ENCODE measurements around the gene UGT3A2. TPM values are rescaled to one million over a fixed set of nuclear protein-coding genes. Genes with fewer than 3 reads are reported as not detected.
A peak's percentile ranks its signal among the peaks of the same experiment; 100 is the strongest.

UGT3A2 gene
- total and polyA plus RNA-seq, 2 of the 4 experiments (the other 2 are of a cell fraction), result not detected

DNA sequence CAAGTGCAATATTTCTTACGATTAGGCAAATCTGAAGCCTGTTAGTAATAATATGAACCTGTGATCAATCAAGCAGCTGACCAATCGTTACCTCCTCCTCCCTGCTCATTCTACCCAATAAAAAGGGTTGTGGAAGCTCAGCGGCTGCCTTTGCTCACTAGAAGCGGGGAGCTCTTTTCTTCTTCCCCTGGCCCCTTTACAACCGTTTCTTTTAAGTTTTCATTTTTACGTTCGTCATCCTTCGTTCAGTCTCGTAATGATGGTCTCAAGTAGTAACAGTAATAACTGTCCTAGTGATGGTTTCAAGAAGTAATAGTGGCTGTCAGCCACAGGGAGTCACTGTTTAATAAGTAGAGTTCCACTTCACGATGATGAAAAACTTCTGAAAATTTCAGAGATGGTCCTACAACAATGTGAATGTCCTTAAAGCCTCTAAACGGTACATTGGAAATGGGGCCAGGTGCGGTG lies 6.2 kb downstream of the UGT3A2 start:
- H2BK15ac ChIP-seq (ENCODE audit: low read depth, low read length), result no peak overlapping the region
- ChIA-PET CTCF (no interaction called here), POLR2A (ENCODE audit: unreplicated experiment) (no interaction called here)
- peaks cover 2% of the 10 kb centered on the region for H3K27me3 ChIP-seq (ENCODE audit: control insufficient read depth, insufficient read depth, low read length)
- no peaks in the 10 kb centered on the region for H3K36me3 ChIP-seq (ENCODE audit: control insufficient read depth, insufficient read depth, low read length)
- no peaks in the 10 kb centered on the region for H3K79me1 ChIP-seq (ENCODE audit: low read depth in 1 of 2, low read length in 2 of 2)
- H3K18ac ChIP-seq (ENCODE audit: low read depth, low read length), result no peak overlapping the region
- H3K4me3 ChIP-seq (ENCODE audit: insufficient read depth, low read depth, low read length), result no peak overlapping the region
- no peak overlapping the region for H3K27ac ChIP-seq (ENCODE audit: insufficient read depth, low read length)
- H3K23ac ChIP-seq (ENCODE audit: low read depth, low read length), result no peak overlapping the region
- dilution Hi-C loops (cut with HindIII; ENCODE audit: low sequenced_read_pairs, unreplicated experiment), result no loop called here
- H3K9me1 ChIP-seq (ENCODE audit: insufficient read depth, low read length), result no peaks in the 10 kb centered on the region
- H2AK9ac ChIP-seq (replicated peaks; ENCODE audit: low read depth, low read length, poor library complexity), result no peak overlapping the region
- no peak overlapping the region for H3K4ac ChIP-seq (ENCODE audit: low read depth, low read length)
- no peaks in the 10 kb centered on the region for H3K9me3 ChIP-seq (ENCODE audit: control insufficient read depth, insufficient read depth, low read length)
- no peak for DNase-seq
- in situ Hi-C loops (cut with MboI; ENCODE audit: low sequenced_read_pairs), result no loop called here
- no peak overlapping the region for H2BK5ac ChIP-seq (ENCODE audit: low read depth, low read length, poor library complexity, severe bottlenecking)
- no TSS peak for BruUV-seq (replicated peaks)
- H4K91ac ChIP-seq (ENCODE audit: insufficient read depth, low read depth, low read length), result no peak overlapping the region
- H3K9ac ChIP-seq (ENCODE audit: low read depth, low read length), result no peak overlapping the region
- H3K14ac ChIP-seq (replicated peaks; ENCODE audit: low read depth, low read length), result no peak overlapping the region
- H2BK120ac ChIP-seq (ENCODE audit: low read depth, low read length), result no peak overlapping the region
- H4K5ac ChIP-seq (ENCODE audit: low read depth, low read length), result no peak overlapping the region
- H3K4me1 ChIP-seq (ENCODE audit: control insufficient read depth, insufficient read depth, low read length), result no peaks in the 10 kb centered on the region
- no peak overlapping the region for H2AFZ ChIP-seq (replicated peaks; ENCODE audit: low read length, poor library complexity)
- TF ChIP-seq, protein P1, sequence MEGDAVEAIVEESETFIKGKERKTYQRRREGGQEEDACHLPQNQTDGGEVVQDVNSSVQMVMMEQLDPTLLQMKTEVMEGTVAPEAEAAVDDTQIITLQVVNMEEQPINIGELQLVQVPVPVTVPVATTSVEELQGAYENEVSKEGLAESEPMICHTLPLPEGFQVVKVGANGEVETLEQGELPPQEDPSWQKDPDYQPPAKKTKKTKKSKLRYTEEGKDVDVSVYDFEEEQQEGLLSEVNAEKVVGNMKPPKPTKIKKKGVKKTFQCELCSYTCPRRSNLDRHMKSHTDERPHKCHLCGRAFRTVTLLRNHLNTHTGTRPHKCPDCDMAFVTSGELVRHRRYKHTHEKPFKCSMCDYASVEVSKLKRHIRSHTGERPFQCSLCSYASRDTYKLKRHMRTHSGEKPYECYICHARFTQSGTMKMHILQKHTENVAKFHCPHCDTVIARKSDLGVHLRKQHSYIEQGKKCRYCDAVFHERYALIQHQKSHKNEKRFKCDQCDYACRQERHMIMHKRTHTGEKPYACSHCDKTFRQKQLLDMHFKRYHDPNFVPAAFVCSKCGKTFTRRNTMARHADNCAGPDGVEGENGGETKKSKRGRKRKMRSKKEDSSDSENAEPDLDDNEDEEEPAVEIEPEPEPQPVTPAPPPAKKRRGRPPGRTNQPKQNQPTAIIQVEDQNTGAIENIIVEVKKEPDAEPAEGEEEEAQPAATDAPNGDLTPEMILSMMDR (conservative IDR thresholded peaks at IDR 0.05; ENCODE audit: low read depth, low read length), result 0 out of 2 replicates have a peak, but pooled peaks have one; percentile 10
- no peak for TF ChIP-seq MAZ (IDR thresholded peaks at IDR 0.05; ENCODE audit: borderline replicate concordance, low read depth, low read length)
- intact Hi-C loops (cut with micrococcal nuclease), result no loop called here
- H2BK20ac ChIP-seq (ENCODE audit: low read depth, low read length), result no peak overlapping the region
- WGBS, 2 experiments (ENCODE audit: extremely low coverage in 2 of 2, insufficient read length in 1 of 2), result 72% methylated on average over 7 of the region's 12 CpGs; no CpG with 5 or more reads in 1 of the 2 experiments
- H4K8ac ChIP-seq (ENCODE audit: low read depth in 2 of 2, low read length in 2 of 2), result no peak overlapping the region
- H4K20me1 ChIP-seq (ENCODE audit: insufficient read depth, low read length), result no peaks in the 10 kb centered on the region
- ATAC-seq (ENCODE audit: low read depth), result no peak
- no peak overlapping the region for H2AK5ac ChIP-seq (ENCODE audit: low read depth, low read length)
- no peak overlapping the region for H3K4me2 ChIP-seq (ENCODE audit: low read depth, low read length)
- H3K56ac ChIP-seq (ENCODE audit: extremely low read depth, insufficient read depth, low read length), result no peak overlapping the region
